Lower leg skin (tissue), 4 donors: ENCODE data around the gene NOD2. TPM values are rescaled to one million over a fixed set of nuclear protein-coding genes. Genes with fewer than 3 reads are reported as not detected.

Source experiments
- DNase-seq, 2 donors: peaks; one replicate each; pipeline ENCODE4 v3.0.0-alpha.2; 2019; ENCODE audit warnings: low spot score in 2 of 2
- H3K4me3 ChIP-seq: fragments of 200-600 bp; sonication (generic); 2 replicates; pipeline ENCODE4 v1.5.1; 2017; ENCODE audit warnings: mild to moderate bottlenecking, low read depth; ENCODE audit not compliant: poor library complexity, severe bottlenecking
- CTCF ChIP-seq, 3 donors: fragments of 450-650 bp; IDR thresholded peaks; one replicate each; pipeline ENCODE4 v1.5.1; 2016; ENCODE audit warnings: antibody characterized with exemption in 3 of 3, mild to moderate bottlenecking in 3 of 3, moderate library complexity in 2 of 3
- POLR2A ChIP-seq, 2 donors: fragments of 450-650 bp; IDR thresholded peaks; one replicate each; pipeline ENCODE4 v1.6.1; 2016 to 2017; ENCODE audit warnings: antibody characterized with exemption in 2 of 2, mild to moderate bottlenecking in 1 of 2, moderate library complexity in 1 of 2
- WGBS, 2 donors: methylation state at CpG; one replicate each; pipeline ENCODE4 v1.1.5; 2018; 5-methylcytosine and 5-hydroxymethylcytosine counted together
- intact Hi-C: fragments of 100-400 bp; cut with DNase I; formaldehyde crosslinking; loops from one replicate; pipeline ENCODE4 v1.15.0; 2023; ENCODE audit warnings: low total_unique reads
- total RNA-seq, 4 donors: library from RNA; depleted of rRNA; stranded (reverse); fragments of >200 nt; gene quantifications; one replicate each; pipeline ENCODE4 v1.1.0, GENCODE V29; 2016

Gene NOD2
- total RNA-seq, 4 donors from 2014 or later, result 31.0 to 44.4 (median 35.4) TPM

- TF ChIP-seq POLR2A (IDR thresholded peaks at IDR 0.05), result no peak
- TF ChIP-seq CTCF (IDR thresholded peaks at IDR 0.05), result no peak
- DNase-seq, result no peak
- intact Hi-C loops, result no loop called here
- 77 to 82% methylated on average over 4 of the region's 4 CpGs for WGBS, 2 donors
- H3K4me3 ChIP-seq, result no peak overlapping the region
These were observed 785 bp upstream of the NOD2 start for GRCh38 chr16:50692644-50692998.

- no peak overlapping the region for H3K4me3 ChIP-seq
- no peak for TF ChIP-seq POLR2A (IDR thresholded peaks at IDR 0.05)
- TF ChIP-seq CTCF (IDR thresholded peaks at IDR 0.05), result no peak
- intact Hi-C loops, result no loop called here
- DNase-seq, result peak in 1 of 2 donors; percentile 82
- 82 to 93% methylated on average over 2 of the region's 2 CpGs for WGBS, 2 donors
These were observed 800 bp downstream of the NOD2 start for GRCh38 chr16:50694206-50694605.

GRCh38 chr16:50695017-50696000 is 1.9 kb downstream of the NOD2 start:
- intact Hi-C loops, result no loop called here
- WGBS, 2 donors, result 91% methylated on average over 9 of the region's 9 CpGs
- TF ChIP-seq POLR2A (IDR thresholded peaks at IDR 0.05), result no peak
- DNase-seq, result peak in 1 of 2 donors; percentile 89
- H3K4me3 ChIP-seq, result no peak overlapping the region

GRCh38 chr16:50696126-50696525 is 2.7 kb downstream of the NOD2 start:
- WGBS, 2 donors, result 62% methylated on average over 5 of the region's 5 CpGs
- H3K4me3 ChIP-seq, result no peak overlapping the region
- intact Hi-C loops, result no loop called here
- DNase-seq, result peak in 1 of 2 donors; percentile 74
- TF ChIP-seq CTCF (IDR thresholded peaks at IDR 0.05) (no peak), POLR2A (IDR thresholded peaks at IDR 0.05) (no peak)

- intact Hi-C loops, result no loop called here
- H3K4me3 ChIP-seq, result no peak overlapping the region
- peak; percentile 93 to 97 for DNase-seq
- WGBS, 2 donors, result 52 to 67% methylated on average over 11 to 15 of the region's 15 CpGs
- TF ChIP-seq CTCF (IDR thresholded peaks at IDR 0.05) (no peak), POLR2A (IDR thresholded peaks at IDR 0.05) (no peak)
These were observed 3.4 kb downstream of the NOD2 start for GRCh38 chr16:50696575-50697420.

- WGBS, 2 donors, result 90 to 92% methylated on average over 5 of the region's 5 CpGs
- no peak for TF ChIP-seq CTCF (IDR thresholded peaks at IDR 0.05)
- no peak for TF ChIP-seq POLR2A (IDR thresholded peaks at IDR 0.05)
- no peak for DNase-seq
- no peak overlapping the region for H3K4me3 ChIP-seq
- intact Hi-C loops, result no loop called here
These were observed 4.0 kb downstream of the NOD2 start for GRCh38 chr16:50697421-50697715.
